HCT116 (cell line): ENCODE measurements around the gene RAB3GAP2. TPM values are rescaled to one million over a fixed set of nuclear protein-coding genes. Genes with fewer than 3 reads are reported as not detected.
A peak's percentile ranks its signal among the peaks of the same experiment; 100 is the strongest.

Experiments used
- ATAC-seq: fragments of 200-7000 bp; cut with Tn5 transposase; 2 replicates; pipeline ENCODE4 v1.9.1; 2020; ENCODE audit warnings: mild to moderate bottlenecking, moderate library complexity
- BruUV-seq: library from RNA; stranded (reverse); fragments of 400-500 nt; replicated peaks from 2 replicates; lab custom pipeline; 2021; lab: Mats Ljungman, UMichigan
- CTCF ChIA-PET: fragments of 300-600 bp; sonication (Branson Sonifier 250); formaldehyde crosslinking; loops from one replicate; lab custom pipeline; 2021; ENCODE audit warnings: antibody characterized with exemption; lab: Charles Lee
- POLR2A ChIA-PET: fragments of 300-600, 350-600 bp; sonication (Branson Sonifier 250); formaldehyde crosslinking; loops from one replicate; lab custom pipeline; 2021; ENCODE audit warnings: antibody characterized with exemption; lab: Charles Lee
- RAD21 ChIA-PET, 2 experiments: fragments of 300-600 bp; sonication (Branson Sonifier 250); formaldehyde crosslinking; loops; one replicate each; lab custom pipeline; 2023; ENCODE audit warnings: low total read pairs in 2 of 2; ENCODE audit not compliant: uncharacterized antibody in 2 of 2, unreplicated experiment in 2 of 2, low non-redundant PET in 1 of 2; lab: Charles Lee
- DNase-seq: peaks from one replicate; pipeline ENCODE4 v3.0.0-alpha.2; 2010; ENCODE audit warnings: low read depth, low spot score
- H2AFZ ChIP-seq: fragments of 200-600 bp; shearing (Covaris generic), sonication (generic); 2 replicates; pipeline ENCODE4 v1.6.1; 2017; ENCODE audit warnings: low read depth, mixed run types, mixed read lengths, antibody characterized with exemption, low read length; ENCODE audit not compliant: poor library complexity, severe bottlenecking
- H3K27ac ChIP-seq: 2 replicates; pipeline ENCODE4 v1.5.1; 2012; ENCODE audit warnings: low read depth, low read length
- H3K27me3 ChIP-seq: fragments of 200-600 bp; sonication (generic); 2 replicates; pipeline ENCODE4 v1.6.1; 2016; ENCODE audit warnings: mixed run types, low read length, mixed read lengths; ENCODE audit not compliant: insufficient read depth
- H3K36me3 ChIP-seq, 2 experiments: fragments of 200-500 bp in 1 of 2; fragments of 200-600 bp in 1 of 2; sonication (Bioruptor generic) in 1 of 2; sonication (generic) in 1 of 2; 2 replicates each; pipeline versions ENCODE4 v1.5.1 to v1.6.1; 2014 to 2016; ENCODE audit warnings: low read length in 2 of 2, inconsistent platforms in 1 of 2, mixed read lengths in 1 of 2, mixed run types in 1 of 2; ENCODE audit not compliant: insufficient read depth in 2 of 2, control insufficient read depth in 1 of 2
- H3K4me1 ChIP-seq, 2 experiments: fragments of 200-600 bp in 1 of 2; sonication (generic) in 1 of 2; 2 replicates each; pipeline versions ENCODE4 v1.5.1 to v1.6.1; 2012 to 2017; ENCODE audit warnings: low read length in 2 of 2, inconsistent platforms in 1 of 2, mild to moderate bottlenecking in 1 of 2, mixed read lengths in 1 of 2, mixed run types in 1 of 2, moderate library complexity in 1 of 2; ENCODE audit not compliant: insufficient read depth in 2 of 2, control insufficient read depth in 1 of 2
- H3K4me2 ChIP-seq: fragments of 200-600 bp; sonication (generic); 2 replicates; pipeline ENCODE4 v1.6.1; 2017; ENCODE audit warnings: mixed run types, low read length, mixed read lengths
- H3K4me3 ChIP-seq, 2 experiments: fragments of 200-600 bp in 1 of 2; sonication (generic) in 1 of 2; replicated peaks in 1 of 2; 2 replicates each; pipeline ENCODE4 v1.5.1; 2011 to 2016; ENCODE audit warnings: low read length in 2 of 2, control low read depth in 1 of 2, low read depth in 1 of 2, mild to moderate bottlenecking in 1 of 2, mixed read lengths in 1 of 2, mixed run types in 1 of 2
- H3K79me2 ChIP-seq: fragments of 200-600 bp; sonication (generic); 2 replicates; pipeline ENCODE4 v1.6.1; 2017; ENCODE audit warnings: mild to moderate bottlenecking, mixed run types, low read length, moderate library complexity, mixed read lengths; ENCODE audit not compliant: insufficient read depth
- H3K9ac ChIP-seq: fragments of 200-600 bp; sonication (generic); 2 replicates; pipeline ENCODE4 v1.6.1; 2016; ENCODE audit warnings: low read length, mixed read lengths
- H3K9me2 ChIP-seq: fragments of 200-600 bp; sonication (generic), shearing (Covaris generic); 2 replicates; pipeline ENCODE4 v1.6.1; 2017; ENCODE audit warnings: mixed run types, mild to moderate bottlenecking, moderate library complexity; ENCODE audit not compliant: insufficient read depth
- H3K9me3 ChIP-seq, 2 experiments: fragments of 200-500 bp in 1 of 2; fragments of 200-600 bp in 1 of 2; sonication (Bioruptor generic) in 1 of 2; sonication (generic) in 1 of 2; 2 replicates each; pipeline ENCODE4 v1.6.1; 2014 to 2017; ENCODE audit warnings: low read length in 2 of 2, mixed read lengths in 2 of 2, inconsistent platforms in 1 of 2, low read depth in 1 of 2, mild to moderate bottlenecking in 1 of 2, mixed run types in 1 of 2, moderate library complexity in 1 of 2; ENCODE audit not compliant: control insufficient read depth in 1 of 2, insufficient read depth in 1 of 2
- H4K20me1 ChIP-seq: fragments of 200-600 bp; sonication (generic), shearing (Covaris generic); 2 replicates; pipeline ENCODE4 v1.6.1; 2017; ENCODE audit warnings: mixed run types, mild to moderate bottlenecking, moderate library complexity; ENCODE audit not compliant: insufficient read depth
- CBX3 ChIP-seq: IDR thresholded peaks from 2 replicates; pipeline ENCODE4 v1.6.1; 2012; ENCODE audit warnings: low read depth
- CEBPB ChIP-seq: IDR thresholded peaks from 2 replicates; pipeline ENCODE4 v1.6.1; 2012; ENCODE audit warnings: low read depth
- EGR1 ChIP-seq: IDR thresholded peaks from 2 replicates; pipeline ENCODE4 v1.6.1; 2012; ENCODE audit warnings: low read depth
- ELF1 ChIP-seq: IDR thresholded peaks from 2 replicates; pipeline ENCODE4 v1.6.1; 2012; ENCODE audit warnings: low read depth, borderline replicate concordance
- EZH2 ChIP-seq: fragments of 200-600 bp; sonication (generic); IDR thresholded peaks from 2 replicates; pipeline ENCODE4 v1.6.1; 2017; ENCODE audit warnings: antibody characterized with exemption, mixed run types
- EZH2phosphoT487 ChIP-seq: fragments of 200-600 bp; IDR thresholded peaks from 2 replicates; pipeline ENCODE4 v1.6.1; 2018; ENCODE audit warnings: antibody characterized with exemption, borderline replicate concordance
- POLR2AphosphoS5 ChIP-seq: IDR thresholded peaks from 2 replicates; pipeline ENCODE4 v1.6.1; 2011; ENCODE audit warnings: mild to moderate bottlenecking, low read depth, low read length, moderate library complexity
- RAD21 ChIP-seq: IDR thresholded peaks from 2 replicates; pipeline ENCODE4 v1.6.1; 2012; ENCODE audit warnings: low read depth, mild to moderate bottlenecking
- SIN3A ChIP-seq: IDR thresholded peaks from 2 replicates; pipeline ENCODE4 v1.6.1; 2012; ENCODE audit warnings: low read depth
- SP1 ChIP-seq: IDR thresholded peaks from 2 replicates; pipeline ENCODE4 v1.6.1; 2012; ENCODE audit warnings: low read depth
- SRF ChIP-seq: IDR thresholded peaks from 2 replicates; pipeline ENCODE4 v1.6.1; 2012; ENCODE audit warnings: low read depth
- TCF7L2 ChIP-seq: IDR thresholded peaks from 2 replicates; pipeline ENCODE4 v1.7.0; 2011; ENCODE audit warnings: borderline replicate concordance, inconsistent platforms; ENCODE audit not compliant: insufficient read depth, insufficient read length; ENCODE audit errors: extremely low read depth
- YY1 ChIP-seq: IDR thresholded peaks from 2 replicates; pipeline ENCODE4 v1.6.1; 2011; ENCODE audit warnings: low read length, low read depth, moderate library complexity, mild to moderate bottlenecking; ENCODE audit not compliant: insufficient replicate concordance; ENCODE audit errors: extremely low read depth
- ZFX ChIP-seq: fragments of 450-650 bp; IDR thresholded peaks from 2 replicates; pipeline ENCODE4 v1.6.1; 2017
- intact Hi-C: fragments of 100-400 bp; cut with micrococcal nuclease; formaldehyde crosslinking; loops from 2 replicates; pipeline ENCODE4 v1.10.0; 2022
- total RNA-seq: library from RNA; stranded (reverse); gene quantifications from one replicate; pipeline ENCODE4 v1.2.1, GENCODE V29; 2021; ENCODE audit not compliant: unreplicated experiment
- TF ChIP-seq, protein P1 (sequence below): IDR thresholded peaks from 2 replicates; pipeline ENCODE4 v1.6.1; 2012
- TF ChIP-seq, protein P2 (sequence below): IDR thresholded peaks from 2 replicates; pipeline ENCODE4 v1.6.1; 2011; ENCODE audit warnings: mild to moderate bottlenecking, low read length, moderate library complexity; ENCODE audit not compliant: insufficient replicate concordance; ENCODE audit errors: extremely low read depth
- TF ChIP-seq, protein P3 (sequence below), 3 experiments: fragments of 200-600 bp in 1 of 3; sonication (generic) in 1 of 3; IDR thresholded peaks in 2 of 3; conservative IDR thresholded peaks in 1 of 3; 2 replicates each; pipeline ENCODE4 v1.5.1; 2012 to 2017; ENCODE audit warnings: low read depth in 2 of 3, low read length in 2 of 3, antibody characterized with exemption in 1 of 3, borderline replicate concordance in 1 of 3, control low read depth in 1 of 3, mild to moderate bottlenecking in 1 of 3, mixed read lengths in 1 of 3, mixed run types in 1 of 3, moderate library complexity in 1 of 3; ENCODE audit not compliant: insufficient read depth in 1 of 3
- TF ChIP-seq, protein P4 (sequence below): IDR thresholded peaks from 2 replicates; pipeline ENCODE4 v1.6.1; 2012

The RAB3GAP2 gene
- total RNA-seq, 1 experiment from 2014 or later = 32.5 TPM

DNA sequence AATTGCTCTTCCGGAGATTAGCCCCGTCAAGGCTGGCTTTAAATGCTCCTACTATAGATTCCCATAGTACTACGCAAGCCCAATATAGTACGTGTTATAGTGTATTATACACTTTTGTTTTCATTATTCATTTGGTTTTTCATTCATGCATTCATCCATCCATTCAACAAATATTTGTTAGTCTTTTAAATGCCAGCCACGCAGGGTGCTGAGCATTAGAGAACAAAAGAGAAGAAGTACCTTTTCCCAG lies 513 bp upstream of the RAB3GAP2 start:
- Histone ChIP-seq H3K4me2 (peak overlapping the region; percentile 86), H3K9me3 (no peaks in the 10 kb centered on the region), H3K4me3 (peak overlapping the region; percentile 74 to 93), H3K9ac (peak overlapping the region; percentile 89), H3K79me2 (peaks cover 42% of the 10 kb centered on the region), H3K27ac (peak overlapping the region; percentile 75), H2AFZ (peak overlapping the region; percentile 98), H3K27me3 (no peaks in the 10 kb centered on the region), H3K9me2 (no peaks in the 10 kb centered on the region), H3K36me3 (peaks cover under 1 to 6% of the 10 kb centered on the region in 2 experiments; a peak in 3 of 4 replicates), H3K4me1 (peaks cover 4 to 17% of the 10 kb centered on the region in 2 experiments; a peak in 3 of 4 replicates), H4K20me1 (no peaks in the 10 kb centered on the region)
- ChIA-PET RAD21 (no interaction called here), CTCF (interaction anchor here (1.4 to 2.4 kb wide), 2 partner anchors 8 to 24 kb away, joined by 9 read pairs; no protein-coding TSS in a partner anchor), POLR2A (interaction anchor here (1.0 to 1.2 kb wide), 3 partner anchors 8 to 54 kb away, joined by 4 to 5 read pairs (median 4); no protein-coding TSS in a partner anchor)
- DNase-seq (no peak), ATAC-seq (no peak)
- BruUV-seq = TSS peak; percentile 99
- intact Hi-C loops = no loop called here
- TF ChIP-seq SP1 (no peak), EGR1 (no peak), EZH2phosphoT487 (no peak), SIN3A (no peak), ZFX (no peak), YY1 (no peak), EZH2 (no peak), POLR2AphosphoS5 (no peak), ELF1 (no peak), TCF7L2 (no peak), CEBPB (no peak), SRF (no peak), CBX3 (no peak), RAD21 (no peak)
- TF ChIP-seq, protein P1, sequence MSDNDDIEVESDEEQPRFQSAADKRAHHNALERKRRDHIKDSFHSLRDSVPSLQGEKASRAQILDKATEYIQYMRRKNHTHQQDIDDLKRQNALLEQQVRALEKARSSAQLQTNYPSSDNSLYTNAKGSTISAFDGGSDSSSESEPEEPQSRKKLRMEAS = no peak
- TF ChIP-seq, protein P2, sequence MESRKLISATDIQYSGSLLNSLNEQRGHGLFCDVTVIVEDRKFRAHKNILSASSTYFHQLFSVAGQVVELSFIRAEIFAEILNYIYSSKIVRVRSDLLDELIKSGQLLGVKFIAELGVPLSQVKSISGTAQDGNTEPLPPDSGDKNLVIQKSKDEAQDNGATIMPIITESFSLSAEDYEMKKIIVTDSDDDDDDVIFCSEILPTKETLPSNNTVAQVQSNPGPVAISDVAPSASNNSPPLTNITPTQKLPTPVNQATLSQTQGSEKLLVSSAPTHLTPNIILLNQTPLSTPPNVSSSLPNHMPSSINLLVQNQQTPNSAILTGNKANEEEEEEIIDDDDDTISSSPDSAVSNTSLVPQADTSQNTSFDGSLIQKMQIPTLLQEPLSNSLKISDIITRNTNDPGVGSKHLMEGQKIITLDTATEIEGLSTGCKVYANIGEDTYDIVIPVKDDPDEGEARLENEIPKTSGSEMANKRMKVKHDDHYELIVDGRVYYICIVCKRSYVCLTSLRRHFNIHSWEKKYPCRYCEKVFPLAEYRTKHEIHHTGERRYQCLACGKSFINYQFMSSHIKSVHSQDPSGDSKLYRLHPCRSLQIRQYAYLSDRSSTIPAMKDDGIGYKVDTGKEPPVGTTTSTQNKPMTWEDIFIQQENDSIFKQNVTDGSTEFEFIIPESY = no peak
- TF ChIP-seq, protein P3, sequence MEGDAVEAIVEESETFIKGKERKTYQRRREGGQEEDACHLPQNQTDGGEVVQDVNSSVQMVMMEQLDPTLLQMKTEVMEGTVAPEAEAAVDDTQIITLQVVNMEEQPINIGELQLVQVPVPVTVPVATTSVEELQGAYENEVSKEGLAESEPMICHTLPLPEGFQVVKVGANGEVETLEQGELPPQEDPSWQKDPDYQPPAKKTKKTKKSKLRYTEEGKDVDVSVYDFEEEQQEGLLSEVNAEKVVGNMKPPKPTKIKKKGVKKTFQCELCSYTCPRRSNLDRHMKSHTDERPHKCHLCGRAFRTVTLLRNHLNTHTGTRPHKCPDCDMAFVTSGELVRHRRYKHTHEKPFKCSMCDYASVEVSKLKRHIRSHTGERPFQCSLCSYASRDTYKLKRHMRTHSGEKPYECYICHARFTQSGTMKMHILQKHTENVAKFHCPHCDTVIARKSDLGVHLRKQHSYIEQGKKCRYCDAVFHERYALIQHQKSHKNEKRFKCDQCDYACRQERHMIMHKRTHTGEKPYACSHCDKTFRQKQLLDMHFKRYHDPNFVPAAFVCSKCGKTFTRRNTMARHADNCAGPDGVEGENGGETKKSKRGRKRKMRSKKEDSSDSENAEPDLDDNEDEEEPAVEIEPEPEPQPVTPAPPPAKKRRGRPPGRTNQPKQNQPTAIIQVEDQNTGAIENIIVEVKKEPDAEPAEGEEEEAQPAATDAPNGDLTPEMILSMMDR (IDR thresholded peaks at IDR 0.05 in 2 of 3, conservative IDR thresholded peaks at IDR 0.05 in 1 of 3; ENCODE audit: borderline replicate concordance in 1 of 3, insufficient read depth in 1 of 3, low read depth in 2 of 3, low read length in 2 of 3) = no peak
- TF ChIP-seq, protein P4, sequence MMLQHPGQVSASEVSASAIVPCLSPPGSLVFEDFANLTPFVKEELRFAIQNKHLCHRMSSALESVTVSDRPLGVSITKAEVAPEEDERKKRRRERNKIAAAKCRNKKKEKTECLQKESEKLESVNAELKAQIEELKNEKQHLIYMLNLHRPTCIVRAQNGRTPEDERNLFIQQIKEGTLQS = no peak
